ENCODE results near the gene MINPP1.

The MINPP1 gene

GRCh38 chr10:87578842-87579401 lies 74.2 kb downstream of the MINPP1 start:
- H3K4me3 ChIP-seq (ENCODE audit: low read depth in 1 of 2, low read length in 1 of 2) = no peak overlapping the region
- H3K27ac ChIP-seq = no peak overlapping the region

GRCh38 chr10:87579563-87579962 lies 74.9 kb downstream of the MINPP1 start:
- Histone ChIP-seq H3K27ac (no peak overlapping the region), H3K36me3 (no peaks in the 10 kb centered on the region), H3K27me3 (peaks cover 12% of the 10 kb centered on the region), H3K9me3 (no peaks in the 10 kb centered on the region), H3K4me3 (ENCODE audit: low read depth in 1 of 2, low read length in 1 of 2) (no peak overlapping the region), H3K4me1 (ENCODE audit: control insufficient read depth in 1 of 2, insufficient read depth in 1 of 2, low read depth in 1 of 2, low read length in 1 of 2) (no peaks in the 10 kb centered on the region)
- TF ChIP-seq CTCF (IDR thresholded peaks at IDR 0.05) = no peak

More at GRCh38 chr10:87578842-87579401, 74.2 kb downstream of the MINPP1 start:
- Histone ChIP-seq H3K27me3 (peaks cover 12% of the 10 kb centered on the region), H3K4me1 (ENCODE audit: control insufficient read depth in 1 of 2, insufficient read depth in 1 of 2, low read depth in 1 of 2, low read length in 1 of 2) (no peaks in the 10 kb centered on the region), H3K36me3 (no peaks in the 10 kb centered on the region), H3K9me3 (no peaks in the 10 kb centered on the region)
- no peak for TF ChIP-seq CTCF (IDR thresholded peaks at IDR 0.05)

GRCh38 chr10:87580016-87580415 lies 75.3 kb downstream of the MINPP1 start:
- no peak for TF ChIP-seq CTCF (IDR thresholded peaks at IDR 0.05)
- Histone ChIP-seq H3K27ac (no peak overlapping the region), H3K27me3 (peaks cover 12% of the 10 kb centered on the region), H3K4me1 (ENCODE audit: control insufficient read depth in 1 of 2, insufficient read depth in 1 of 2, low read depth in 1 of 2, low read length in 1 of 2) (no peaks in the 10 kb centered on the region), H3K36me3 (no peaks in the 10 kb centered on the region), H3K4me3 (ENCODE audit: low read depth in 1 of 2, low read length in 1 of 2) (no peak overlapping the region), H3K9me3 (no peaks in the 10 kb centered on the region)

GRCh38 chr10:87585565-87586514 lies 81.1 kb downstream of the MINPP1 start:
- Histone ChIP-seq H3K27ac (no peak overlapping the region), H3K36me3 (no peaks in the 10 kb centered on the region), H3K27me3 (no peaks in the 10 kb centered on the region), H3K4me1 (ENCODE audit: control insufficient read depth in 1 of 2, insufficient read depth in 1 of 2, low read depth in 1 of 2, low read length in 1 of 2) (no peaks in the 10 kb centered on the region), H3K9me3 (no peaks in the 10 kb centered on the region), H3K4me3 (ENCODE audit: low read depth in 1 of 2, low read length in 1 of 2) (no peak overlapping the region)
- no peak for TF ChIP-seq CTCF (IDR thresholded peaks at IDR 0.05)

- no peaks in the 10 kb centered on the region for H3K27me3 ChIP-seq
- H3K36me3 ChIP-seq = no peaks in the 10 kb centered on the region
- no peak for TF ChIP-seq CTCF (IDR thresholded peaks at IDR 0.05)
- no peak overlapping the region for H3K4me3 ChIP-seq (ENCODE audit: low read depth in 1 of 2, low read length in 1 of 2)
- no peaks in the 10 kb centered on the region for H3K9me3 ChIP-seq
- no peaks in the 10 kb centered on the region for H3K4me1 ChIP-seq (ENCODE audit: control insufficient read depth in 1 of 2, insufficient read depth in 1 of 2, low read depth in 1 of 2, low read length in 1 of 2)
- no peak overlapping the region for H3K27ac ChIP-seq
Observed at GRCh38 chr10:87589645-87590051, 85.0 kb downstream of the MINPP1 start.

Data from neutrophil (primary cell).